Activated CD8-positive, alpha-beta memory T cell treated with anti-CD3 and anti-CD28 coated beads for 48 hours (primary cell): Measurements from ENCODE around the gene TRPM4.
A peak's percentile ranks its signal among the peaks of the same experiment; 100 is the strongest.
"Not testable (repeated sequence)": the region's sequence is repeated elsewhere in the genome, so short reads cannot be mapped to it uniquely, and the experiment has no call there.

Source experiments
- DNase-seq, 3 experiments: peaks; one replicate each; pipeline ENCODE4 v3.0.0-alpha.2; 2020; ENCODE audit warnings: low read depth in 2 of 3, low spot score in 2 of 3

Gene TRPM4

DNA sequence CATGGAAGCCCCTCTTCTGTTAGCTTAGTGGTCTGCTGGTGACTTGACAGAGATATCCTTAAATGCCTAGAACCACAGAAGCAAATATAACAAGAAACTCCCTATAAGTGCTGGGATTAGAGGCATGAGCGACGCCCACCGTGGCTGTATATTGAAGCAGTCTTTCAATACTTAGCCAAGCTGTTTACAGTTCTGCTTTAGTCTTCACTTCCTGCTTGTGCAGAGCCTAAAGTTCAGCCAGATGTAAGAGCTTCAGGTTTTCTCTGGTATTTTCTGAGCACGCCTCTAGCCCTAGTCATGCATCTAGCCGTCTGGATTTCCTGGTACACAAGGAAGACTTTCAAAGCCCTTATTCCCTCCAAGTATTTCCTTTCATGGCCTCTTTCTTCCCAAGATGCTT, 28.5 kb downstream of the TRPM4 start:
- DNase-seq: no peak

- no peak for DNase-seq
Observed at GRCh38 chr19:49188626-49189200, 31.1 kb downstream of the TRPM4 start.

DNA sequence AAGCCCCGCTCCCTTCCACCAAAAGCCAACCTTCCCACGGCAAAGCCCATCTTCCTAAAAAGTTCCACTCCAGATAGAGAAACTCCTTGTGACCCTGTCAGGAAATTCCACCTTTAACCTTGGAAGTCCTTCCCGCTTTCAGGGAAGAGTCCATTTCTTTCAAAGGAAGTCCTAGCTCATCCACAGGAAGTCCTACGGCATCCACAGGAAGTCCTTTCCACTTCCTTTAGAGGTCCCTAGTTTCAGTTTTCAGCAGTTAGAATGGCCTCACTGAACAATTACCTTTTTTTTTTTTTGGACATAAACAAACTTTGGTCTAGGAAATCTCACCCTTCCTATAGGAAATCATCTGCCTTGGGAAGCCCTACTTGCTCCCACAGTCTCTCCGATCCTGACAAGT, 31.7 kb downstream of the TRPM4 start:
- DNase-seq: no peak

DNA sequence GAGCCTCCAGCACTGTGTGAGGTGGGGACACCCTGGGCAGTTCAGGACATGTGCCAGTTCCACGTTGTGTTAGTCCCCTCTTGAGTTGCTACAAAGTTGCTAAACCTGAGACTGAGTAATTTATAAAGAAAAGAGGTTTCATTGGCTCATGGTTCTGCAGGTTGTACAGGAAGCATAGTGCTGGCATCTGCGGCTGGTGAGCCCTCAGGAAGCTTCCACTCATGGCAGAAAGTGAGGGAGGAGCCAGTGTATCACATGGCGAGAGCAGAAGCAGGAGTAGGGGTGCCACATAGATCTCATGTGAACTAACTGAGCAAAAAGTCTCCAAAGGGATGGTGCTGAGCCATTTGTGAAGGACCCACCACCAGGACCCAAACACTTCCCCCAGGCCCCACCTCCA, 33.2 kb downstream of the TRPM4 start:
- no peak for DNase-seq

DNA sequence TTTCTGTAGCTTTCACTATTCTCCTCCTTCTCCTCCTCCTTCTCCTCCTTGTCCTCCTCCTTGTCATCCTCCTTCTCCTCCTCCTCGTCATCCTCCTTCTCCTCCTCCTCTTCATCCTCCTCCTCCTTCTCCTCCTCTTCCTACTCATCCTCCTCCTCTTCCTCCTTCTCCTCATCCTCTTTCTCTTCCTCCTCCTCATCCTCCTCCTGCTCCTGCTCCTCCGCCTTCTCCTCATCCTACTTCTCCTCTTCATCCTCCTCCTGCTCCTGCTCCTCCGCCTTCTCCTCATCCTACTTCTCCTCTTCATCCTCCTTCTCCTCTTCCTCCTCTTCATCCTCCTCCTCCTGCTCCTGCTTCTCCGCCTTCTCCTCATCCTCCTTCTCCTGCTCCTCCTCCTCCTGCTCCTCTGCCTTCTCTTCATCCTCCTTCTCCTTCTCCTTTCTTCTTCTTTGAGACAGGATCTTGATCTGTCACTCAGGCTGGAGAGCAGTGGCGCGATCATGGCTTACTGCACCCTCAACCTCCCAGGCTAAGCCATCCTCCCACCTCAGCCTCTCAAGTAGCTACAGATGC, 36.3 kb downstream of the TRPM4 start:
- no peak for DNase-seq

GRCh38 chr19:49194408-49194807, 36.8 kb downstream of the TRPM4 start:
- DNase-seq: no peak

GRCh38 chr19:49196527-49197240, 39.1 kb downstream of the TRPM4 start:
- DNase-seq: no peak

DNA sequence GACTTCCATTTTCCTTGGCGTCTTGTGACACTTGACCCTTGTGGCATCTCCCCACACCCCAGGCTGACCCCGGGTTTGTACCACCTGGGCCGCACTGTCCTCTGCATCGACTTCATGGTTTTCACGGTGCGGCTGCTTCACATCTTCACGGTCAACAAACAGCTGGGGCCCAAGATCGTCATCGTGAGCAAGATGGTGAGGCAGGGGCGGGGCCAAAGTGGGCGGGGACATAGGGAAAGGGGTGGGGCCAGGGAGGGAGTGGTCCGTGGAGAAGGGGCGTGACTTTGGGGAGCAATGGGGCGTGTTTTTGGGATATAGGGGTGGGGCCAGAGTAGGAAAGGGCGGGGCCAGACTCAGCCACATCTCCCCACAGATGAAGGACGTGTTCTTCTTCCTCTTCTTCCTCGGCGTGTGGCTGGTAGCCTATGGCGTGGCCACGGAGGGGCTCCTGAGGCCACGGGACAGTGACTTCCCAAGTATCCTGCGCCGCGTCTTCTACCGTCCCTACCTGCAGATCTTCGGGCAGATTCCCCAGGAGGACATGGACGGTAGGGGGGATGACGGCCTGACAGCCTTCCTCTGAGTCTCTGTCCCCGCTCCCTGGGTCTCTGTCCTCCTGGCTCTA, 42.8 kb downstream of the TRPM4 start:
- peak in 1 of 3 experiments; percentile 27 for DNase-seq

GRCh38 chr19:49201042-49201441, 43.5 kb downstream of the TRPM4 start:
- no peak for DNase-seq

- DNase-seq: no peak
Observed at GRCh38 chr19:49205114-49205513, 47.5 kb downstream of the TRPM4 start.

- DNase-seq: not testable (repeated sequence)
Observed at GRCh38 chr19:49209502-49209901, 51.9 kb downstream of the TRPM4 start.

DNA sequence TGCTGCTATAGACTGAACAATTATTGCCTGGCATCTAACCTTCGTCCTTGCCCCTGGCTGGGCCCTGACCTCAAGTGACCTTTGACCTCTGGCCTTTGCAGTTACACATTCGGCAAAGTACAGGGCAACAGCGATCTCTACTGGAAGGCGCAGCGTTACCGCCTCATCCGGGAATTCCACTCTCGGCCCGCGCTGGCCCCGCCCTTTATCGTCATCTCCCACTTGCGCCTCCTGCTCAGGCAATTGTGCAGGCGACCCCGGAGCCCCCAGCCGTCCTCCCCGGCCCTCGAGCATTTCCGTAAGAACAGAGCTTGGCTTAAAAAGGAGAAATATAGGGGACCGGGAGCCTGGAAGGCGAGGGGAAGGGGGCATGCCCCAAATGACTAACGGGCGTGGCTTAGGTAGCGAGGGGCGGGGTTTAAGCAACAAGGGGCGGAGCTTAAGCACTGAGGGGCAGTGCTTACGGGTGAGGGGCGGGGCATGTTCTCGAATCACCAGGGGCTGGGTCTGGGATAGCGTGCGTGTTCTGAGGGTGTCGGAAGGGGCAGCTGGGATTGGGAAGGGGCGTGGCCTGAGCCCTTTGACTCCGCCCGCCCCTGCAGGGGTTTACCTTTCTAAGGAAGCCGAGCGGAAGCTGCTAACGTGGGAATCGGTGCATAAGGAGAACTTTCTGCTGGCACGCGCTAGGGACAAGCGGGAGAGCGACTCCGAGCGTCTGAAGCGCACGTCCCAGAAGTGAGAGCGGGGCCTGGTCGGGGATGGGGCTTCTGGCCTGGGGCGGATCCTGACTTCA, 52.7 kb downstream of the TRPM4 start:
- DNase-seq: peak in 1 of 3 experiments; percentile 29

DNA sequence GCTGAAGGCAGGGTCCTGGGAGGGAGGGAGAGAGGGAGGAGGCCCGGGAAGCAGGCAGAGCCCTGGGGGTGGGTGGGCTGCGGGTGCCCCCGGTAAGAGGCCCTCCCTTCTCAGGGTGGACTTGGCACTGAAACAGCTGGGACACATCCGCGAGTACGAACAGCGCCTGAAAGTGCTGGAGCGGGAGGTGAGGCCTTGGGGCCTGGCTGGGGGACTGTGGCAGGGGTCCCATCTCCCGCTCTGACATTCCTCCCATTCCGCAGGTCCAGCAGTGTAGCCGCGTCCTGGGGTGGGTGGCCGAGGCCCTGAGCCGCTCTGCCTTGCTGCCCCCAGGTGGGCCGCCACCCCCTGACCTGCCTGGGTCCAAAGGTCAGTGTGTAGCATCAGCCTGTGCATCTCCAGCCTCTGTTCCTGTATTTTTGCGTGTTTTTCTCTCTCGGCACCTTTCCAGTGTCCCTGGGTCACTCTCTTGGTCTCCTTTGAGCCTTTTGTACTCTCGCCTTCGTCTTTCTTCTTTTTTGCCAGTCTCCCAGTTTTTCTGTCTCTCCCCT, 53.4 kb downstream of the TRPM4 start:
- no peak for DNase-seq

DNA sequence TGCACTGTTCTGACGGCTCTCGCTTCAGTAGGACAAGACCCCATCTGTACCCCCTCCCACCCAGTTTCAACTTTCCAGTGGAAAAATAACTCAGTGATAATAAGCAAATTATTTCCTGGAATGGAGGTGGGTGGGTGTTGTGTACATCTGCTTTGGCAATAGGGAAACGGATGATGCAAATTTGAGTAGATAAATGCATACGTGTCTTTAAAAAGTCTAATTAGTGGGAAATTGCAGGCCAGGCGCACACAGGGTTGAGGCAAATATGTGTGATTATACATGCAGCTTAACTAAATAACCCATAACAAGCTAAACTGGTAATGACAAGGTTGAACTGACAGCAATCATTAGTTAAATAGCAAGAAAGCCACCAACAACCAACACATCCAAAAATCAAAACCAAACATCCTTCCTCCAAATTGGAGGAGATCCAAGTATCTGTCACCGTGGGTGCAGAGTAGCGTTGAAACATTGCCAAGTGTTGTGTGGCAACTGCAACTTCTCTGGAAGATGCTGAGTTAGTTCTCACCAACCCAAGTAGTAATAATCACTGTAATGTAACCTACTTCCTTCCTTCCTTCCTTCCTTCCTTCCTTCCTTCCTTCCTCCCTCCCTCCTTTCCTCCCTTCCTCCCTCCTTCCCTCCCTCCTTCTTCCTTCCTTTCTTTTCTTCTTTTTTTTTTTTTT, 54.6 kb downstream of the TRPM4 start:
- no peak for DNase-seq

DNA sequence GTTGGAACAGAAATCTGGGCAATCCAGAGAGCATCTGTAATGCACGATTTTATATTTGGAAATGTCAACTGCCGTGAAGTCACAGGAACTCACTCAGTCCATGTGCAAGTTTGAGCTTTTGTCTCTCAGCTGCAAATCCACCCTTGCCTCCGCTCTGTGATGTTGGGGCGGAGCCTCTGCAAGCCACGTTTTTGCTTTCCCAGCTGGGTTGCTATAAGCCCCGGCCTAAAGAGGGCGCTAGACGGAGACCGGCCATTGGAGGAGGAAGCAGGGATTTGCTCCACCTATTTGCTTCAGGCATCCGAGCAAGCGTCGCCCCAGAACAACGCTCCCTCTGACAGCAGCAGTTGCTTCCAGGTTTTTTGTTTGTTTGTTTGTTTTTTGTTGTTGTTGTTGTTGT, 56.2 kb downstream of the TRPM4 start:
- DNase-seq: no peak

- DNase-seq: no peak
Observed at GRCh38 chr19:49214701-49215100, 57.1 kb downstream of the TRPM4 start.

GRCh38 chr19:49216071-49216470, 58.5 kb downstream of the TRPM4 start:
- DNase-seq: no peak

DNA sequence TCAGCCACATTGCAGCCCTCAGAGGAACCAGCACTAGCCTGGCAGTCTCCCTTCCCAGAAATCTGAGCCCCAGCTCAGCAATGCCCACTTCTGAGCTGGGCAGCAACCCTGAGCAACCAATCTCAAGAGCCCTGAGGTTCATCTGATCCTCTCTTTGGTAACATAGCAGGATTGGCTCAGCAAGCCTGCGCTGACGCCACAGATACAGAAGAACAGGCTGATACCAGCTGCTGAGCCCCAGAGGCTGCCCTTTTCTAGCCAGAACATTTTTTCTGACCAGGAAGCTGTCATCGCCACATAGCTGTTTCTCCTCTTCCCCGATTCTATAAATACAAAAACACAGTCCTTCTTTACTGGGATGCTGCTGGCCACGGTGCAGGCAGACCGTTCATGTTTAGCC, 59.8 kb downstream of the TRPM4 start:
- DNase-seq: no peak

DNA sequence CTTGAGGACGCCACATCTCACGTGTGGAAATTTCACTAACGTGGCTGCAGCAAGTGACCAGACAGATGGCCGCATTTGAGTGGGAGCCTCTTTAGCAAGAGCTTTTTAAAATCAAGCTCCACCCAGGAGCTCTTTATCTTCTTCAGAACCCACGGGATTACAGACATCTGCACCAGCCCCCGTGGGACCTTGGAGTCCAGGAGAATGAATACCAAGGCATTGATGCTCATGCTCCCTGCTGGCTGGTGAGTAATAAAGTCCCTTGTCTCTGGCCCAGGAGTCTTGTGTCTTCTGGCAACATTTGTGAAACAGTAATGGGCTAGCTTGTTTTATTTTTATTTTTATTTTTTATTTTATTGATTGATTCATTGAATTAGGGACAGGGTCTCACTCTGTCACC, 64.4 kb downstream of the TRPM4 start:
- no peak for DNase-seq

- DNase-seq: no peak
Observed at GRCh38 chr19:49222528-49222927, 64.9 kb downstream of the TRPM4 start.

DNA sequence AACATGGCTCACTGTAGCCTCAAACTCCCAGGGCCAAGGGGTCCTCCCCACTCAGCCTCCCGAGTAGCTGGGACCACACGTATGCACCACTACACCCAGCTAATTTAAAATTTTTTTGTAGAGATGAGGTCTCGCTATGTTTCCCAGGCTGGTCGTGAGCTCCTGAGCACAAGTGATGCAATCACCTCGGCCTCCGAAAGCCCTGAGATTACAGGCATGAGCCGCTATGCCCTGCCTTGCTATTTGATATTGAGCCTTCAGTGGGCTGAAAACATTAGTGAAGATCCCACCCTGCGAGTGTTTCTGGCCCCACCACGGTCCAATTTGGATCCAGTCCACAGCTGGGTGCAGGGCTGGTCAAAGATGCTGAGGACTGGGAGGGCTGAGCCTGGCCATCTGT, 65.9 kb downstream of the TRPM4 start:
- no peak for DNase-seq
